Liver (tissue), 9 donors: ENCODE data around the gene BCAP31. TPM values are rescaled to one million over a fixed set of nuclear protein-coding genes. Genes with fewer than 3 reads are reported as not detected.

Experiments used
- DNase-seq: peaks from one replicate; pipeline ENCODE4 v3.0.0-alpha.2; 2017; ENCODE audit warnings: low spot score
- H3K27ac ChIP-seq, 2 donors: one replicate each; pipeline ENCODE4 v1.7.0; 2013; ENCODE audit warnings: inconsistent platforms in 2 of 2, low read length in 2 of 2, control low read depth in 1 of 2, low read depth in 1 of 2, mild to moderate bottlenecking in 1 of 2
- H3K27me3 ChIP-seq, 4 donors: one replicate each; pipeline versions ENCODE4 v1.6.1 to v1.7.0; 2013; ENCODE audit warnings: low read length in 3 of 4, inconsistent platforms in 1 of 4, mild to moderate bottlenecking in 1 of 4, moderate library complexity in 1 of 4; ENCODE audit not compliant: control insufficient read depth in 4 of 4, insufficient read depth in 4 of 4
- H3K36me3 ChIP-seq, 4 donors: one replicate each; pipeline versions ENCODE4 v1.6.1 to v1.7.0; 2013; ENCODE audit warnings: low read length in 3 of 4, mild to moderate bottlenecking in 3 of 4, low read depth in 1 of 4, moderate library complexity in 1 of 4; ENCODE audit not compliant: control insufficient read depth in 4 of 4, insufficient read depth in 3 of 4
- H3K4me1 ChIP-seq, 4 donors: one replicate each; pipeline versions ENCODE4 v1.6.1 to v1.7.0; 2013; ENCODE audit warnings: low read length in 3 of 4, mild to moderate bottlenecking in 3 of 4, moderate library complexity in 1 of 4; ENCODE audit not compliant: control insufficient read depth in 4 of 4, insufficient read depth in 4 of 4
- H3K4me3 ChIP-seq, 3 donors: one replicate each; pipeline versions ENCODE4 v1.6.1 to v1.7.0; 2013; ENCODE audit warnings: low read length in 3 of 3, control low read depth in 1 of 3, low read depth in 1 of 3, mild to moderate bottlenecking in 1 of 3
- H3K9ac ChIP-seq, 2 donors: one replicate each; pipeline ENCODE4 v1.7.0; 2013; ENCODE audit warnings: low read length in 2 of 2, mild to moderate bottlenecking in 2 of 2, moderate library complexity in 2 of 2, control low read depth in 1 of 2, low read depth in 1 of 2
- H3K9me3 ChIP-seq, 4 donors: one replicate each; pipeline versions ENCODE4 v1.6.1 to v1.7.0; 2013; ENCODE audit warnings: low read length in 3 of 4; ENCODE audit not compliant: control insufficient read depth in 4 of 4
- CTCF ChIP-seq: fragments of 150-350 bp; IDR thresholded peaks from 2 replicates; pipeline ENCODE4 v1.5.1; 2017; ENCODE audit warnings: improper control_type of control experiment, low read depth, low read length; ENCODE audit not compliant: missing input control
- FOXA1 ChIP-seq: IDR thresholded peaks from 2 replicates; pipeline ENCODE4 v1.6.1; 2016; ENCODE audit warnings: antibody characterized with exemption
- FOXA2 ChIP-seq: IDR thresholded peaks from 2 replicates; pipeline ENCODE4 v1.6.1; 2016; ENCODE audit warnings: antibody characterized with exemption
- GABPA ChIP-seq, 2 donors: IDR thresholded peaks in 1 of 2; conservative IDR thresholded peaks in 1 of 2; 2 replicates each; pipeline ENCODE4 v1.6.1; 2016; ENCODE audit warnings: antibody characterized with exemption in 2 of 2, mild to moderate bottlenecking in 1 of 2, moderate library complexity in 1 of 2
- HNF4A ChIP-seq, 2 donors: conservative IDR thresholded peaks; 2 replicates each; pipeline ENCODE4 v1.6.1; 2016; ENCODE audit warnings: antibody characterized with exemption in 2 of 2, mild to moderate bottlenecking in 2 of 2
- HNF4G ChIP-seq: IDR thresholded peaks from 2 replicates; pipeline ENCODE4 v1.6.1; 2016; ENCODE audit warnings: antibody characterized with exemption
- JUND ChIP-seq, 2 donors: IDR thresholded peaks; 2 replicates each; pipeline ENCODE4 v1.6.1; 2016; ENCODE audit warnings: antibody characterized with exemption in 2 of 2
- NR2F2 ChIP-seq: IDR thresholded peaks from 2 replicates; pipeline ENCODE4 v1.6.1; 2016; ENCODE audit warnings: antibody characterized with exemption
- RAD21 ChIP-seq, 2 donors: IDR thresholded peaks; 2 replicates each; pipeline ENCODE4 v1.6.1; 2016; ENCODE audit warnings: antibody characterized with exemption in 2 of 2, mild to moderate bottlenecking in 2 of 2
- REST ChIP-seq: IDR thresholded peaks from 2 replicates; pipeline ENCODE4 v1.6.1; 2016; ENCODE audit warnings: antibody characterized with exemption, mild to moderate bottlenecking
- RXRA ChIP-seq, 2 donors: IDR thresholded peaks; 2 replicates each; pipeline ENCODE4 v1.6.1; 2017 to 2018; ENCODE audit warnings: antibody characterized with exemption in 2 of 2, mild to moderate bottlenecking in 1 of 2
- SP1 ChIP-seq: IDR thresholded peaks from 2 replicates; pipeline ENCODE4 v1.6.1; 2018; ENCODE audit warnings: antibody characterized with exemption, mild to moderate bottlenecking
- TAF1 ChIP-seq: conservative IDR thresholded peaks from 2 replicates; pipeline ENCODE4 v1.6.1; 2016; ENCODE audit warnings: antibody characterized with exemption, mild to moderate bottlenecking
- YY1 ChIP-seq: IDR thresholded peaks from 2 replicates; pipeline ENCODE4 v1.6.1; 2016; ENCODE audit warnings: antibody characterized with exemption, mild to moderate bottlenecking
- ZBTB33 ChIP-seq: IDR thresholded peaks from 2 replicates; pipeline ENCODE4 v1.6.1; 2016; ENCODE audit warnings: antibody characterized with exemption
- WGBS: extraction: QIAGEN DNeasy Blood & Tissue Kit; methylation state at CpG from one replicate; pipeline ENCODE4 v1.1.7; 2013; 5-methylcytosine and 5-hydroxymethylcytosine counted together
- polyA plus RNA-seq, 2 donors: library from polyadenylated mRNA; stranded (reverse) in 1 of 2; unstranded in 1 of 2; fragments of 200-250 nt in 1 of 2; fragments of >200 nt in 1 of 2; fragmentation: Nextera tagmentation in 1 of 2; extraction: Ambion mirVana in 1 of 2; gene quantifications; one replicate each; pipeline versions ENCODE4 v1.2.1 to v1.2.3, GENCODE V29; 2013 to 2015
- total RNA-seq, 2 donors: library from RNA; depleted of rRNA; stranded (reverse); fragments of >200 nt; gene quantifications; one replicate each; pipeline ENCODE4 v1.2.3, GENCODE V29; 2014
- TF ChIP-seq, protein P1 (sequence below): IDR thresholded peaks from 2 replicates; pipeline ENCODE4 v1.6.1; 2016; ENCODE audit warnings: antibody characterized with exemption
- TF ChIP-seq, protein P2 (sequence below): IDR thresholded peaks from 2 replicates; pipeline ENCODE4 v1.6.1; 2016; ENCODE audit warnings: antibody characterized with exemption
- donor health status: healthy.
- donor health status: healthy.
- donor health status: healthy.
- donor health status: healthy.
- donor health status: healthy.

BCAP31 gene
- total and polyA plus RNA-seq, 4 donors, result 64.6 to 158 (median 119) TPM

DNA sequence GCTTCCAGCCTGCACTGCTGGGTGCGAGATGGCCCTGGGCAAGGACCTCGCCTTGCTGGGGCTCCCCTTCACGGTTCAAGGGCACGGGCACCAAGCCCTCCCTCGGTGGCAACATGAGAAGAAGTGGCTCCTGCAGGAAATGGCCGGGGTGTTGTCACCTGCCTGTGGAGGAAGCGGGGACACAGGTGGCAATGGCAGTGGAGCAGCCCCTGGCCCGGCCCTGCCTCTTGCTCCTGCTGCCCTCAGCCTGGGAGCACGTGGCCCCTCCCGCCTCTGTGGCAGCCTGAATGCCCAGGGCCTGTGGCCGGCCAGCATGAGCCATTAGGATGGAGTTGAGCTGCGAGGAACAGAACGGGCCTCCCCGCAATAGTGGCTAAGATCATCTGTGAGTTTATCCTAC, 17.3 kb upstream of the BCAP31 start:
- Histone ChIP-seq H3K4me1 (no peaks in the 10 kb centered on the region), H3K27ac (no peak overlapping the region), H3K4me3 (no peak overlapping the region), H3K9ac (no peak overlapping the region), H3K36me3 (peaks cover 0 to 8% (median 2%) of the 10 kb centered on the region in 4 donors), H3K9me3 (no peaks in the 10 kb centered on the region), H3K27me3 (no peaks in the 10 kb centered on the region)
- TF ChIP-seq YY1 (no peak), CTCF (no peak), RAD21 (IDR thresholded peaks at IDR 0.05) (no peak), JUND (IDR thresholded peaks at IDR 0.05) (no peak), FOXA1 (no peak), FOXA2 (no peak), SP1 (no peak), REST (no peak), ZBTB33 (no peak), TAF1 (no peak), HNF4A (conservative IDR thresholded peaks at IDR 0.05) (no peak), RXRA (IDR thresholded peaks at IDR 0.05) (no peak), NR2F2 (no peak), HNF4G (no peak)
- TF ChIP-seq, protein P1, sequence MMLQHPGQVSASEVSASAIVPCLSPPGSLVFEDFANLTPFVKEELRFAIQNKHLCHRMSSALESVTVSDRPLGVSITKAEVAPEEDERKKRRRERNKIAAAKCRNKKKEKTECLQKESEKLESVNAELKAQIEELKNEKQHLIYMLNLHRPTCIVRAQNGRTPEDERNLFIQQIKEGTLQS, result no peak
- TF ChIP-seq, protein P2, sequence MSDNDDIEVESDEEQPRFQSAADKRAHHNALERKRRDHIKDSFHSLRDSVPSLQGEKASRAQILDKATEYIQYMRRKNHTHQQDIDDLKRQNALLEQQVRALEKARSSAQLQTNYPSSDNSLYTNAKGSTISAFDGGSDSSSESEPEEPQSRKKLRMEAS, result no peak
- no peak for DNase-seq
- 95% methylated on average over 14 of the region's 14 CpGs for WGBS

GRCh38 chrX:153740631-153741222, 16.5 kb upstream of the BCAP31 start:
- H3K36me3 ChIP-seq, result peaks cover 0 to 8% (median 2%) of the 10 kb centered on the region in 4 donors
- H3K4me1 ChIP-seq, result no peaks in the 10 kb centered on the region
- H3K9me3 ChIP-seq, result no peaks in the 10 kb centered on the region
- no peak overlapping the region for H3K4me3 ChIP-seq
- H3K9ac ChIP-seq, result no peak overlapping the region
- DNase-seq, result no peak
- no peak overlapping the region for H3K27ac ChIP-seq
- 94% methylated on average over 16 of the region's 16 CpGs for WGBS
- H3K27me3 ChIP-seq, result no peaks in the 10 kb centered on the region
- TF ChIP-seq REST (no peak), HNF4G (no peak), SP1 (no peak), CTCF (no peak), HNF4A (conservative IDR thresholded peaks at IDR 0.05) (no peak), FOXA1 (no peak), FOXA2 (no peak), RAD21 (IDR thresholded peaks at IDR 0.05) (no peak), RXRA (IDR thresholded peaks at IDR 0.05) (no peak), YY1 (no peak), GABPA (IDR thresholded peaks at IDR 0.05 in 1 of 2, conservative IDR thresholded peaks at IDR 0.05 in 1 of 2) (no peak)
- TF ChIP-seq, protein P2, result no peak
